GM19324 (cell line): ENCODE results near the gene GSKIP.
"Not testable (repeated sequence)": the region's sequence is repeated elsewhere in the genome, so short reads cannot be mapped to it uniquely, and the experiment has no call there.

ENCODE experiments used
- ATAC-seq: cut with Tn5 transposase; IDR thresholded peaks from one replicate; pipeline ENCODE4 v1.9.1; 2021; ENCODE audit warnings: mild to moderate bottlenecking, moderate library complexity; ENCODE audit not compliant: unreplicated experiment, low FRiP score

Gene GSKIP, protein sequence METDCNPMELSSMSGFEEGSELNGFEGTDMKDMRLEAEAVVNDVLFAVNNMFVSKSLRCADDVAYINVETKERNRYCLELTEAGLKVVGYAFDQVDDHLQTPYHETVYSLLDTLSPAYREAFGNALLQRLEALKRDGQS

DNA sequence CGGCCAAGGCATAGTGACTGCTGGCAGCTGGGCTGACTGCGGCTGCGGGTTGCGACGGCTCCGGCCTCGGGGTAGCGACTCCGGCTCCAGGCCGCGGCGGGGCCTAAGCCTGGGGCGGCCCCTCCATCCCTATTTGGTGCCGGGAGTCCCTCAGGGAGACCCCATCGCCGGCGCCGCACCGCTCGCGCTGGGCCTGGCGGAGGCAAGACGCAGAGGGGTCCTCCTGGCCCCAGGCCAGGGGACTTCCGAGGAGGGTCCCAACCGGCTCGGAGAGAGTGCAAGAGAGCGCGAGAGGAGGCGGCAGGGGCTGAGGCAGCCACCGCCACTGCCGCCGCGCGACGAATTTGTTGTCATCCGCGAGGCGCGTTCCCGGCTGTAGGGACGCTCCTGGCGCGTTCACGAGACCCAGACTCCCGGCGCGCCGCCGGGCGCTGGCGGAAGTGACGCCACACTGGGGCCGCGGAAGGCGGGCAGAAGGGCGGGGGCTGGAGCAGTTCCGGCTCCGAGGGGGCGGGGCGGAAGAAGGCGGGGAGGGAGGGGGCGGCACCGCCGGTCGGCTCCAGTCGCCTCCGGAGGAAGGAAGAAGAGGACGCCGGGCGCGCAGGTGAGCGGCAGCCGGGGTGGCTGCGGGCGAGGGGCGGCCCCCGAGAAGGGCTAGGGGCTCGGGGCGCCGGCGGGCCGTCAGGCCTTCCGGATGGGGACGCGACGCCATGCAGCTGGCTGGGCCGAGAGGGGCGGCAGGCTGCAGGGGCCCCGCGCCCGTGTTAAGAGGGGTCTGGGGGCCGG, at the start of gene GSKIP, which contains the start of gene ATG2B:
Gene GSKIP, plus strand, starts transcription at position 562 of the 786 bp plus-strand sequence. CDS start 18,722 bp downstream, outside the sequence.
Gene ATG2B, minus strand, starts transcription at position 377 of the 786 bp plus-strand sequence. Its CDS starts 365 bp downstream, at position 12.
- peak; percentile 83 for ATAC-seq

DNA sequence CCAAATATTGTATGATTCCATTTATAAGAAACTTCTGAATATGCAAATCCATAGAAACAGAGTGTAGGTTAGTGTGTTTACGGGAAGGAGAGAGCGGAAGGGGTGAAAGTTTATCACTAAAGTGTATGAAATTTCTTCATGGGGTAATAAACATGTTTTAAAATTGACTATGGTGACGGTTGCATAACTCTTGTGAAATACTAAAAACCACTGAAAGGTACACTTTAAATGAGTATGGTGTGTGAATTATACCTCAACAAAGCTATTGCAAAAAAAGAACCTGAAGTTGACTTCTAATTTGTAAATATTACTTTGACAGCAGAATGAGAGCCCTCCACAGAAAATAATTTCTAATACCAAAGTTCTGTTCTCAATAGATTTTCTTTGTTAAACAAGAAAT, 47.2 kb upstream of the GSKIP start:
- no peak for ATAC-seq

DNA sequence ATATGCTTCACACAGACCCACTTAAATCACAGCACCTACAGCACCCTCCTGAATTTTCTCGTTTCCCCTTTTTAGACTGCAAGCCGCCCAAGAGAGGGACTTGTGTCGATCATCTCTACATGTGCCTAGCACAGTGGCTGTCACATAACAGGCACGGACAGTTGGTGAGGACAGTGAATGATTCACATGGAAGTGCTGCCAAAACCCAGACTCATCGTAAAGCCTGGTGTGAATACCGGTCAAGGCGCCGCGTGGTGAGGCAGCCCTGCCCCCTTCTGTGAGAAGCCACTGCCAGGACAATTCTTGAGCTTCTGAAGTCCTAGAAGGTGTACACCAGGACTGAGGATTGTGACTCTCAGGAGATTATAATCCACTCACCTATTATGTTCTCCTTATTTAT, 44.5 kb upstream of the GSKIP start:
- no peak for ATAC-seq

DNA sequence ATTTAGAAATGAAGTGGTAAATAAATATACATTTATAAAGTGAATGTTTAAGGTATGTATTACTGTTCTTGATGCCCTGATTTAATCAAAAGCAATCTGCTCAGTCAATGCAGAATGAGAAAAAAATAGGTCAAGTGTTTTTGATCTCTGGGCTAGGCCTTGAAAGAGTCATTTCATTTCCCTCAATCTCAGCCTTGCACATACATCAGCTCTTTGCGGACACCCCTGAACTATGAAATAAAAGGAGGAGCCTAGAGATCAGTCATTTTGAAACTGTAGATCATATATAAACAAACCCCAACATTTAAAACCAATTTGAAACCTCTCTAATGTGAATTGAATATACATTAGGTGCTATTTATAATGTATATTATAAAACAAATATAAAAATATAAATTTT, 42.7 kb upstream of the GSKIP start:
- no peak for ATAC-seq

DNA sequence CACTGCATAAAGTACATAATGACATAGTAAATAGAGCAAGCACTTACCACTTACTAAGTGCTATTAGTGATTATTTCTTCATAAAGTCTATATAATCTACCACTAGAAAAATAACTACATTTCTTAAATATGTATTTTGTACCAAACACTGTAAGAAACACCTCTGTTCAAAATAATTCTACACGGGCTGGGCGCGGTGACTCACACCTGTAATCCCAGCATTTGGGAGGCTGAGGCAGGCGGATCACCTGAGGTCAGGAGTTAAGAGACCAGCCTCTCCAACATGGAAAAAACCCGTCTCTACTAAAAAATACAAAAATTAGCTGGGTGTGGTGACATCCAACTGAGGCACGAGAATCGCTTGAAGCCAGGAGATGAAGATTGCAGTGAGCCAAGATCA, 39.1 kb upstream of the GSKIP start:
- no peak for ATAC-seq

DNA sequence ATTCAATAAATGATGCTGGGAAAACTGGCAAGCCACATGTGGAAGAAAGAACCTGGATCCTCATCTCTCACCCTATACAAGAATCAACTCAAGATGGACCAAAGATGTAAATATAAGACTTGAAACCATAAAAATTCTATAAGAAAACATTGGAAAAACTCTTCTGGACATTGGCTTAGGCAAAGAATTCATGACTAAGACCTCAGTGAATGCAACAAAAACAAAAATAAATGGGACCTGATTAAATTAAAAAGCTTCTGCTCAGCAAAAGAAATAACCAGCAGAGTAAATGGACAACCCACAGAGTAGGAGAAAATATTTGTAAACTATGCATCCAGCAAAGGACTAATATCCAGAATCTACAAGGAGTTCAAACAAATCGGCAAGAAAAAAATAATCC, 24.8 kb upstream of the GSKIP start:
- no peak for ATAC-seq

DNA sequence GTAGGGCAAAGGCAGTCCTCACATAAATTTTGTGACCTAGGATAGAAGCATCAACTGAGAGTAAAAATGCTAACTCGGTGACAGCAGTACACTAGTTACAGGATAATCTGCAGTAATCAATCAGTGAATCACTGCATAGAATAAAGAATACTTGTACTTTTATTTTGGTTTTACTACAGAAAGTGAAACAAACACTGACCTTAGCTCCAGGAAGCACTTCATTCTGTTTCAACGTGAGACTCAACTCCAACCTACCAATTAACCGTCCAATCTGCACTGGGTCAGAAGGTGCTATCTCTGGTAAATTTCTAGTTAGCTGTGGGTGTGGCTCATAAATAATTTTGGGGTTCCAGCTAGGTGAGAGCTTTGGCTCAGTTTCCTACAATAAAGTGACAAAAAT, 22.0 kb upstream of the GSKIP start:
- no peak for ATAC-seq

DNA sequence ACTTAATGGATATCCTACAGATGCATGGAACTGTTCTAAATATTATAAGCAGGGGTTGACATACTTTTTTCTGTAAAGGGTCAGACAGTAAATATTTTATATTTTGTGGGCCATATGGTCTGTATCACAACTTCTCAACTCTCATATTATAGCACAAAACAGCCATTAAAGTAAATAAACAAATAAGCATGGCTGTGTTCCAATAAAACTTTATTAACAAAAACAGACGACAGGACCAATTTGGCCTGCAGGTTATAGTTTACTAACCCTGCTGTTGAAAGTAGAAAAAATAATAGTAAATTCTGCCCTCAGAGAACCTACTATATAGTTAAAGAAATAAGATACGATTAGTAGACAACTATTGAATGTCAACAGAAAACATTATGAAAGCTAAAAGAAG, 17.7 kb upstream of the GSKIP start:
- ATAC-seq = no peak

DNA sequence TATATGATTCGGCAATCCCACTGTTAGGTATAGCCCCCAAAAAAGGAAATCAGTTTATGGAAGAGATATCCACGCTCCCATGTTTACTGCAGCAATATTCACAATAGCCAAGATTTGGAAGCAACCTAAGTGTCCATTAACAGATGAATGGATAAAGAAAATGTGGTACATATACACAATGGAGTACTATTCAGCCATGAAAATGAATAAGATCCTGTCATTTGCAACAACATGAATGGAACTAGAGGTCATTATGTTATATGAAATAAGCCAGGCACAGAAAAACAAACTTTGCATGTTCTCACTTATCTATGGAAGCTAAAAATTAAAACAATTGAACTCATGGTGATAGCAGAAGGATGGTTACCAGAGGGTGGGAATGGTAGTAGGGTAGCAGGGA, 15.4 kb upstream of the GSKIP start:
- ATAC-seq = not testable (repeated sequence)

DNA sequence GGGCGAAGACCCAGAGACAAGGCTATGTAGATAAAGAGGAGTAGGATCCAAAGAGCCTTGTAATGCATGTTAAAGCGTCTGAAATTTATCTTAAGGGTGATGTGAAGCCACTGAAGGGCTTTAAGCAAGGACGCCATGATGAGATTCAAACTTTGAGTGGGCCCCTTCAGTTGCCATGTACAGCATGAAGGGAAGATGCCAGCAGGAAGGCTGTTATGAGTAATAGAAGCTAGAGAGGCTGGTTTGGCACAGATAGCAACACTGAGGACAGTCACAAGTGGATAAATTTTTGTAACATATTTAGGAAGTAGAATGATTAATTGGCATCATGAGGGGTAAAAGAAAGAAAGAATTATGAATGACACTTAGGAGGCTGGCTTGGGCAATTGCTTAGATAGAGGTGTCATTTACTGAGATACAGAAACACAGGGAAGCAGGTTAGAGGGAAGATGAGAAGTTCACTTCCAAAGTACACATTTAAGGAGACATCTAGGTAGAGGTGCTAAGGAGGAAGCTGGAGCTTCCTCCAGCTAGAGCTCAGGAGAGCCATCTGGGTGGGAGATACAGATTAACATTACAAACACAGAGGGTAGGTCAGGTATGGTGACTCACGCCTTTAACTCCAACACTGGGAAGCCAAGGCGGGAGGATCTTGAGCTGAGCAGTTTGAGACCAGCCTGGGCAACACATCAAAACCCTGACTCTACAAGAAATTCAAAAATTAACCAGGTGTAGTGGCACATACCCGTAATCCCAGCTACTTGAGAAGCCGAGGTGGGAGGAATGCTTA, 13.8 kb upstream of the GSKIP start:
- no peak for ATAC-seq

DNA sequence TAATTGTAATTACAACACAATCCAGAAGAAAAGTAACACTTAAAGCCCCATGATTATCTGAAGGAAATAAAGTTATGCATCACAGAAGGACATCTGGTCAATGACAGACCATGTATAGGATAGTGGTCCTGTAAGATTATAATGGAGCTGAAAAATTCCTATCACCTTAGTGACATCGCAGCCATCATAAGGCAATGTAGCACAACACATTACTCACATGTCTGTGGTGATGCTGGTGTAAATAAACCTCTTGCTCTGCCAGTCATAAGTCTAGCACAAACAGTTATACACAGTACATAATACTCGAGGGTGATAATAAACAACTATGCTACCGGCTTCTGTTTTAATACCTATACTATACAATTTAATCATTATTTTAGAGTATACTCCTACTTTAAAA, 11.3 kb upstream of the GSKIP start:
- no peak for ATAC-seq

DNA sequence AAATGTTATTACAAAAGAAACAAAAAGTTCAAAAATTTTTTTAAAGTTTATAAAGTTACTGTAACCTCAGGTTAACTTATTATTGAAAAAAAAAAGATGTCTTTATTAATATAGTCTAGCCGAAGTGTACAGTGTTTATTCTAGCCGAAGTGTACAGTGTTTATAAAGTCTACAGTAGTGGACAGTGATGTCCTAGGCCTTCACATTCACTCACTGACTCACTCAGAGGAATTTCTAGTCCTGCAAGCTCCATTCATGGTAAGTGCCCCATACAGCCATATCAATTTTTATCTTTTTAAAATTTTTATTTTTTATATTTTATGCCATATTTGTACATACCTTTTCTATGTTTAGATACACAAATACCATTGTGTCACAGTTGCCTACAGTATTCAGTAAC, 10.6 kb upstream of the GSKIP start:
- no peak for ATAC-seq

DNA sequence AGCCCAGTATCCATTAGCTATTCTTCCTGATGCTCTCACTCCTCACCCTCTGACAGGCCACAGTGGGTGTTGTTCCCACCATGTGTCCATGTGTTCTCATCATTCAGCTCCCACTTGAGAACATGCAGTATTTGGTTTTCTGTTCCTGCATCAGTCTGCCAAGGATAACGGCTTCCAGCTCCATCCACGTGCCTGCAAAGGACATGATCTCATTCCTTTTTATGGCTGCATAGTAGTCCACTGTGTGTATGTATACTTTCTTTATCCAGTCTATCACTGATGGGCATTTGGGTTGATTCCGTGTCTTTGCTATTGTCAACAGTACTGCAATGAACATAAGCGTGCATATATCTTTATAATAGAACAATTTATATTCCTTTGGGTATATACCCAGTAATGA, 9.1 kb upstream of the GSKIP start:
- no peak for ATAC-seq

DNA sequence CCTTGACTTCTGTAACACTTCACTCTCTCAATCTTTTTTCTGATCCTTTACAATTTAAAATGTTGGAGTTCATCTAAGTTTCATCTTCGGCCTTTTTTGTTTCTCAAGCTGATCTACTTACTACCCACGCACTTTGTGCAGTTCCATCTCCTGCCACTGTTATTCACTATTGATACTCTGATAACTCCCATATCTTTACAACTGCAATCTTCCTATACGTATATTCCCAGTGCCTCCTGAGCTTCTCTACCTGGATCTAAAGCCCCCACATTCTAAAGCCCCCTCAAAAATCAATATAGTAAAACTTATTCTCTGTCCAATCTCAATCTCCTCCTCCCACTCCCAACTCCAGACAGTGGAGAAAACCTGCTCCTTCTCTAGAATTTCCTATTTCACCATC, 6.1 kb upstream of the GSKIP start:
- no peak for ATAC-seq

DNA sequence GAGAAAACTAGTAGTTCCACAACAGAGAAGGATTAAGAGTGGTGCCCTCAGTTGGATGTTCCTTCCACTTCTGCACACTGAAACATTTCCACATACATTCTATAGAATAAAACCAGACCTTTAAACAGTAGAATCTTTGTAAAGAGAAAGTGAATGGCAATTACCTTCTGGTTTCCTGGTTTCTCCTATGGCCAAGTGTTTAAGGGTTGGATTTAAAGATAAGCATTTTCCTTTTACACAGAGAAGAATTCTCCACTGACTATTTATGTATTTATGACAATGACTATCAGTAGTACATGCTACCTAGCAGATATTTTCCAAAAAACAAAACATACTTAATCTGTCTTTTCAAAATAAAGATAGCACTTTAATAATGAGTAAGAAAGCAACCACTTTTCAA, 3.4 kb upstream of the GSKIP start:
- no peak for ATAC-seq

DNA sequence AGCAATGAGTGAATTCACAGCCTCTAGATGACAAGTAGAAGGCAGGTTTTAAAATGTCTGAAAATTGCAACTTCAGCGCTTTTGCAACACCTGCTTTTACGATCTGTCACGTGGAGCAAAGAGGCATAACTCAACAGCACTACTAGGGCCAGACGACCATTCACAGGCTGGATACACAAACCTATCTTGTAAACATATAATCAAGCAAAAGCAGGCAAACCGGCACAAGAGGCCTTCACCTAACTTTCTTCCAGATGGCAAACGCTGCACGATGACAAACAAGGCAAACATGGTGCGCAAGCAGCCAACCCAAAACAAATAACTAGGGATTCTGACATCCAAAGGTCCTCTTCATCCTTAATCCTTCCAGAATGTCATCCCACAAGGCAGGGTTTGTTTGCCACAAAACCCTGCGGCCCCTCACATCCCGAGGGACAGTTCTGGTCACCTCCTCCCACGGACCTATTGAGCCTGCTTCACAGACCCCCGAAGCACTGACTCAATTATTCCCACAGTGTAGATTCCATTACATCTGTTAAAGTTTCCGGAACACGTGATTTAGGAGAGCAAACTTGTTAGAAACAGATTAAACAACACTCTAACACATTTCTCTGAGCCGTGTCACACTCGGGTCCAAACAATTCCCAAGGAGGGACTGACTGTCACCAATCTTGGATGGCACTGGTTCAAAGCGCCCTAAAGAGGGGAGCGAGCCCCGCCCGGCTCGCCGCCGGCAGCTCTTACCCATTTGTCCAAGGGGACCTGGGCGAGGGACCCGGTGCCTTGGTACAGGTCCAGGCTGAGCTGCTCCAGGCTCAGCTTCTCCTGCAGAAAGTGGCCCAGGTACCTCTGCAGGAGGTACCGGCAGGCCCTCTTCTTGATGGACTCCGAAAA, 1.0 kb upstream of the GSKIP start:
- peak; percentile 15 for ATAC-seq

DNA sequence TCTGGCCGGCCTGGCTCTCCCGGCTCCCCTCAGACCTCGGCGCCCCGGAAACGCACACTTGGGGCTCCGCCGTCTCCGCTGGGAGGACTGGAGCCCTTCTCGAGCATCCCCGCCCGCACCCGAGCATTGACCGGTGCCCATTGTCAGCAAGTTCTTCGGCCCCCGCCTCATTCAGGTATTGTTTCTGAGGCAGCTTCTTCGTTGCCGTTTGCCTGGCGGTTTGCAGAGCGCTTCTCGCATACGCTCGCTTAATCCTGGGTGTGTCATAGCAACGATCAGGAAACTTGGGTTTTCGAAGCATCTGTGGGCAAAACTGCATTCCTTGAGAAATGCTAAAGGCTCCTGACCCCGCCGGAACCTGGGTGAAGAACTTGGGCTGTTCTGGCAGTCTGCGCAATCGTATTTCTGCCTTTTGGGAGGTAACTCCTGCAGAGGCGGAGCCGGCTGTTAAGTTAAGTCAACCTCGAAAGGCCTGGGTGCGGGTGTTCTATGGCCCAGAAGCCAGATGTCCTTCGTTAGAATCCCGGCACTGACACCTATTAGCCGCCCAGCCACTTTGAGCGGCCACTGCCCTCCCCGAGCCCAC, 518 bp downstream of the GSKIP start:
- ATAC-seq = peak; percentile 15

DNA sequence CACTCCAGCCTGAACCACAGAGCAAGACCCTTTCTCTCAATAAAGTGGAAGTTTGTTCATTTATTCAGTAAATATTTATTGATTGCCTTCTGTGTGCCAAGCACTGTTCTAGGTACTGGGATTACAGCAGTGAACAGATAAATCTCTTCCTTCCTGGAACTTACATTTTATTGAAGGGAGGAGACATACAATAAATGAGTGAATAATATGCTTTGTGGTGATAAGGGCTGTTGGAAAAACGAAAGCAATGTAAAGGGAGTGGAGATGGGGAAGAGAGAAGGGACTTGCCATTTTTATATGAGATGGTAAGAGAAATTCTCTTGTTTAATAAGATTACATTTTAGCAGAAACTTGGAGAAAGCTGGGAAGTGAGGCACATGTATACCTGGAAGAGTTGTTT, 1.6 kb downstream of the GSKIP start:
- ATAC-seq = no peak

DNA sequence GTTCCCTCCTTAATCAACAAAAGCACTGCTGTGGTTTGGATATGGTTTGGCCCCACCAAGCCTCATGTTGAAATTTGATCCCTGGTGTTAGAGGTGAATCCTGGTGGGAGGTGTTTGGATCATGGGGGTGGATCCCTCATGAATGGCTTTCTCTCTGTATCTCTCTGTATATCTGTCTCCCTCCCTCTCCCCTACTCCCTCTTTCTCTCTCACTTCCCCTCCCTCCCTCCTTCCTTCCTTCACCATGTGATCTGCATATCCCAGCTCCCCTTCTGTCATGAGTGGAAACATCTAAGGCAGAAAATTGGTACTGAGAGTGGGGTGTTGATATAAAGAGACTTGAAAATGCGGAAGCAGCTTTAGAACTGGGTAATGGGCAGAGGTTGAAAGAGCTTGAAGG, 5.2 kb downstream of the GSKIP start:
- no peak for ATAC-seq

DNA sequence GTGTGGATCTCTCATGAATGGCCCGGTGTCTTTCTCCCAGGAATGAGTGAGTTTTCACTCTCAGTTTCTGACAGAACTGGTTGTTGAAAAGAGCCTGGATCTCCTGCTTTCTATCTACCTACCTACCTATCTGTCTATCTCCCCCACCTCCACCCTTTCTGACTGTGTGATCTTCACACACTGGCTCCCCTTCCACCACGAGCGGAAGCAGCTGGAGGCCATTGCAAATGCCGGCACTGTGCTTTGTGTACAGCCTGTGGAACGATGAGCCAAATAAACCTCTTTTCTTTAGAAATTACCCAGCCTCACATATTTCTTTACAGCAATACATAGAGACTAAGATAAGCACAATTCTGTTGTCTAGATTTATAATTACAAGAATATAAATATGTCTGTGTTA, 7.2 kb downstream of the GSKIP start:
- no peak for ATAC-seq
